ENCODE results near the gene ZNF324B. TPM values are rescaled to one million over a fixed set of nuclear protein-coding genes. Genes with fewer than 3 reads are reported as not detected.

Gene ZNF324B
- total RNA-seq, 1 experiment from 2014 or later, result 6.3 TPM

DNA sequence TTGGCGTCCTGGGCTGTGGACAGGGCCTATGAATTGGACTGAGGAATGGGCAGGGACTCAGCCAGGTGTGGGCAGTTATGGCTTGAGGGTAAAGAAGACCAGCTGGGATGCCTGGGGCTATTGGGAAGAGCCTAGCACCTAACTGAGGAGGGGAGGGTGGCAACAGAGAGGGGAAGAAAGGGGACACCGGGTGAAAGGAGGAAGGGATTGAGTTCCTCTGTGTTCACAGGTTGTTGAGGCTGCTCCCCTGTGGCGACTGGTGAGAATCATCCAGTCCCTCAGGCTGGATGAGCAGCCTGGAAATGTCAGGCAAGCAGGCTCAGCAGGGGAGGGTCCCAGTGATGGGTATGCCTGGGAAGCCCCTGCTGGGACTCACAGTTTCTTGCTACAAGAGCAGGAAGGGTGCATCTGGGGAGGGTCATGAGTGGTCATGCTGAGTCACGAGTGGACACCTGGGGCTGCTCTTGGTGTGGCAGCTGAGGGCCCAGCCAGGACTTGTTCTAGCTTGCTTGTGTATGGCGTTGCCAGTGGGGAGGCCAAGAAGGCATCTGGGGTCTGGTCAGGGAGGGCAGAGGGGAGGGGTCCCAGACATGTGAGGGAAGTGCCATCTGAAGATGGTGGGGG is 16.9 kb downstream of the ZNF324B start:
- no peaks in the 10 kb centered on the region for H3K79me1 ChIP-seq (ENCODE audit: insufficient read depth, low read depth, low read length, poor library complexity, severe bottlenecking)
- no peak overlapping the region for H2BK15ac ChIP-seq (ENCODE audit: low read depth, low read length)
- H3K4me3 Mint-ChIP-seq, result peak overlapping the region; percentile 79 to 84
- no peak overlapping the region for H3K4ac ChIP-seq (ENCODE audit: low read depth, low read length)
- no peaks in the 10 kb centered on the region for H3K4me1 ChIP-seq (ENCODE audit: insufficient read depth, low read length)
- H3K4me1 Mint-ChIP-seq, result peaks cover 10 to 14% of the 10 kb centered on the region in 2 experiments
- no peak overlapping the region for H2BK20ac ChIP-seq (ENCODE audit: low read depth, low read length, poor library complexity, severe bottlenecking)
- no peak overlapping the region for H3K23ac ChIP-seq (ENCODE audit: insufficient read length, low read depth, low read length)
- no peaks in the 10 kb centered on the region for H3K23me2 ChIP-seq (ENCODE audit: insufficient read length, low read depth, low read length, poor library complexity, severe bottlenecking)
- TF ChIP-seq, protein P1, sequence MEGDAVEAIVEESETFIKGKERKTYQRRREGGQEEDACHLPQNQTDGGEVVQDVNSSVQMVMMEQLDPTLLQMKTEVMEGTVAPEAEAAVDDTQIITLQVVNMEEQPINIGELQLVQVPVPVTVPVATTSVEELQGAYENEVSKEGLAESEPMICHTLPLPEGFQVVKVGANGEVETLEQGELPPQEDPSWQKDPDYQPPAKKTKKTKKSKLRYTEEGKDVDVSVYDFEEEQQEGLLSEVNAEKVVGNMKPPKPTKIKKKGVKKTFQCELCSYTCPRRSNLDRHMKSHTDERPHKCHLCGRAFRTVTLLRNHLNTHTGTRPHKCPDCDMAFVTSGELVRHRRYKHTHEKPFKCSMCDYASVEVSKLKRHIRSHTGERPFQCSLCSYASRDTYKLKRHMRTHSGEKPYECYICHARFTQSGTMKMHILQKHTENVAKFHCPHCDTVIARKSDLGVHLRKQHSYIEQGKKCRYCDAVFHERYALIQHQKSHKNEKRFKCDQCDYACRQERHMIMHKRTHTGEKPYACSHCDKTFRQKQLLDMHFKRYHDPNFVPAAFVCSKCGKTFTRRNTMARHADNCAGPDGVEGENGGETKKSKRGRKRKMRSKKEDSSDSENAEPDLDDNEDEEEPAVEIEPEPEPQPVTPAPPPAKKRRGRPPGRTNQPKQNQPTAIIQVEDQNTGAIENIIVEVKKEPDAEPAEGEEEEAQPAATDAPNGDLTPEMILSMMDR (conservative IDR thresholded peaks at IDR 0.05), result no peak
- peak overlapping the region in 1 of 3 experiments; percentile 96; a peak in 2 of 7 replicates for H3K27ac Mint-ChIP-seq
- H4K5ac ChIP-seq (ENCODE audit: insufficient read length, low read depth, low read length), result no peak overlapping the region
- no peaks in the 10 kb centered on the region; a peak in 1 of 5 replicates for H3K9me3 Mint-ChIP-seq
- no peak overlapping the region for H3K14ac ChIP-seq (ENCODE audit: insufficient read depth, low read length)
- H3K9ac ChIP-seq (ENCODE audit: extremely low read depth, insufficient read length, low read length), result no peak overlapping the region
- peaks cover 9% of the 10 kb centered on the region for H3K27me3 Mint-ChIP-seq (ENCODE audit: low read depth)
- H4K20me1 ChIP-seq (ENCODE audit: control insufficient read depth, insufficient read depth, insufficient read length), result no peaks in the 10 kb centered on the region
- H3K36me3 Mint-ChIP-seq (ENCODE audit: insufficient read depth in 1 of 3, low read depth in 3 of 3), result peaks cover 2 to 20% (median 4%) of the 10 kb centered on the region in 3 experiments; a peak in 6 of 7 replicates
- no peak overlapping the region for H2AFZ ChIP-seq (ENCODE audit: low read length)
- no peak overlapping the region for H2BK5ac ChIP-seq (ENCODE audit: insufficient read length, low read length)
- H3K27ac ChIP-seq (ENCODE audit: insufficient read length, low read depth, low read length), result no peak overlapping the region
- no peak overlapping the region for H3K4me2 ChIP-seq (ENCODE audit: insufficient read depth, insufficient read length, low read length)
- no peak overlapping the region for H3K18ac ChIP-seq (ENCODE audit: insufficient read length, low read depth, low read length)
- no peaks in the 10 kb centered on the region for H3K79me2 ChIP-seq (ENCODE audit: insufficient read depth, low read length)
- no peak overlapping the region for H2BK120ac ChIP-seq (ENCODE audit: low read depth, low read length, poor library complexity, severe bottlenecking)
- no peak overlapping the region for H4K8ac ChIP-seq (replicated peaks; ENCODE audit: insufficient read length, low read depth, low read length)
- H3T11ph ChIP-seq (ENCODE audit: low read length), result no peak overlapping the region
- H2BK12ac ChIP-seq (ENCODE audit: insufficient read length, low read depth, low read length), result no peak overlapping the region
- no peak overlapping the region for H3K56ac ChIP-seq (ENCODE audit: insufficient read length, low read depth, low read length)
- WGBS (ENCODE audit: extremely low coverage, insufficient read length, low lambda C conversion rate), result no CpG with 5 or more reads among the region's 5 CpGs
- H3K9me3 ChIP-seq (ENCODE audit: control insufficient read depth, low read depth, low read length), result no peaks in the 10 kb centered on the region
- H3K27me3 ChIP-seq (ENCODE audit: insufficient read depth, low read length), result no peaks in the 10 kb centered on the region
- H4K91ac ChIP-seq (ENCODE audit: insufficient read length, low read depth, low read length), result no peak overlapping the region
- H2AK5ac ChIP-seq (ENCODE audit: insufficient read length, low read length), result no peak overlapping the region
- no peak for DNase-seq
